Measurements from ENCODE around the gene HAND1. TPM values are rescaled to one million over a fixed set of nuclear protein-coding genes. Genes with fewer than 3 reads are reported as not detected.

The HAND1 gene
- total RNA-seq, 1 donor: not detected

DNA sequence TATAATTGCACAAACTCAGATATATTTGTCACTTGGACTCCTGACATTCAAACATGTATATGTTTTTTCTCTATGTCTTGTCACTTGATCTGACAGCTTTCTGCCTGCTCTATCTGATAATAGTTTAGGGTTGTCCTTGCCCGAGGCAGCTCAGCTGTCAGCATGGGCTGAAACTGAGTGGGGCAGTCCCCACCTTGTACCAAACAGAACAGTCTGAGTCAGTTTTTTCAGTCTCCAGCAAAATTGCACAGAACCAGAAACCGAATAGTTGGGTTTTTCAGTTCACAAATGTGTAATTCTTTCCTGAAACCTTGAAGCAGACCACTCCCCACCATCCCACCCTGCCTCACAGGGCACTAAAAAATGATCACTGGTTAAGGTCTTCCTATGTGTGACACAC lies 9.5 kb upstream of the HAND1 start:
- no peak overlapping the region for H3K4me3 ChIP-seq (ENCODE audit: low read length)
- H3K4me1 ChIP-seq (ENCODE audit: insufficient read depth, low read length): no peaks in the 10 kb centered on the region
- no peaks in the 10 kb centered on the region for H3K9me3 ChIP-seq (ENCODE audit: low read depth, low read length)
- H3K27me3 ChIP-seq (ENCODE audit: insufficient read depth, low read length): peaks cover 87% of the 10 kb centered on the region

DNA sequence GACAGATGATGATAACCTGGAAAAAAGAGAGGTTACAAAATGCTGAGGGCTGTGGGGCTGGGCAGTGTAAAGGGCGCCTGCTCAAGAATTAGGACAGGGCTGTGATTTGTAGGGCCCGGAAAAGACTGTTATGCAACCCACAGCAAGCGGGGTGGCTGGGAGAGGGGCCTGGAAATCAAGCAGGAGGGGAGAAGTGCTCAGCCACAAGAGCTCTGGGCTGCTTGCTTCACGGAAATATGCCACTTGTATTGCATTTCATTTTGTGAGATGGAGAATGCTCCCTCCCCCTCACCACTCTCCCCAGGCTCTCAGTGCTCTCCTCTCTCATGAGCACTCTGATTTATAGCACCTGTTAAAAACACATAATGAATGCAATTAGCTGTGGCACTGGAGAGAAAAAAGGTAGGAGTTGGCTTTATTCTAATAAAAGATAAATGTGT lies 8.4 kb upstream of the HAND1 start:
- no peak overlapping the region for H3K4me3 ChIP-seq (ENCODE audit: low read length)
- no peaks in the 10 kb centered on the region for H3K4me1 ChIP-seq (ENCODE audit: insufficient read depth, low read length)
- H3K9me3 ChIP-seq (ENCODE audit: low read depth, low read length): no peaks in the 10 kb centered on the region
- H3K27me3 ChIP-seq (ENCODE audit: insufficient read depth, low read length): peaks cover 92% of the 10 kb centered on the region

DNA sequence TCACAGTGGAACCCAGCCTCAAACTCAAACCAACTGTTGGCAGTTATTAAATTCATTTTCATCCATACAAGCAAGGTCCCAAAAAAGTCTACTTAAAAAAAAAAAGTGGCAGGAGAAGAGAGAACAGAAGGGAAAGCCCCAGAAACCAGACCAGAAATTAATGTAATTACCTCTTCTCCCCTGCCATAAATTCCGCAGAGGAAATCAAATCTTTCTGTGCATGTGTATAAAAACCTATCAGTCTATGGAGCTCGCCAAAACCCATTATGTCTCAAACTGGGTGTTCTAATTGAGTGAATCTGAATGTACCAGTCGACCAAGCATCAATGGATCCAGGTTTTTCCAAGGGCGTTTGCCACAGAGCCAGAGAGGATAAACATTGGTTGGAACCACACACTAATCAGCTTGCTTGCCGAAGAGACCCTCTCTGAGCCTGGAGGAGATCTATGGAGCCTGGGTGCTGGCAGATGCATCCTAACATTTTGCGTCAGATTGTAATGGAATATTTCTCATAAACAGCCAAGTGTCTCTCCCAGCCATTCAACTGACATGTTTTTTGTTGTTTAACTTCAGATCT lies 7.9 kb upstream of the HAND1 start:
- Histone ChIP-seq H3K9me3 (ENCODE audit: low read depth, low read length) (no peaks in the 10 kb centered on the region), H3K4me1 (ENCODE audit: insufficient read depth, low read length) (no peaks in the 10 kb centered on the region), H3K27me3 (ENCODE audit: insufficient read depth, low read length) (peaks cover 94% of the 10 kb centered on the region), H3K4me3 (ENCODE audit: low read length) (no peak overlapping the region)

DNA sequence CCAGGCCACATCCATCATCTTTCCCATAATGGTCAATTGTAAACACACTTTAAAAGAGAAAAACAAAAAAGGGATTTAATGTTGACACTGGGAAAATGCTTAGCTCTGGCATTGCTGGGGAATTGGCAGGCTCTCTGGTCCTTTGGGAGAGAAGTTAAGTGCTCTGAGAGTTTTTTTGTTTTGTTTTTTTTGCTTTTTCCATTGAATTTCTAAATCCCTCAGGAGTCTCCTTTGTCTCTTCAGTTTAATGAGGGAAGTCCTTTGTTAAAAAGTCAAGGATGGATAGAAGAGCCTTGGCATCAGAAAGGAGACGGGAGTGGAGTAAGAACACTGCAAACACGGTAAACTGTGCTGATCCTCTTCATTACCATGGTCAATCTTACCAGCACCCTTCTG lies 7.1 kb upstream of the HAND1 start:
- H3K27me3 ChIP-seq (ENCODE audit: insufficient read depth, low read length): peaks cover 96% of the 10 kb centered on the region

DNA sequence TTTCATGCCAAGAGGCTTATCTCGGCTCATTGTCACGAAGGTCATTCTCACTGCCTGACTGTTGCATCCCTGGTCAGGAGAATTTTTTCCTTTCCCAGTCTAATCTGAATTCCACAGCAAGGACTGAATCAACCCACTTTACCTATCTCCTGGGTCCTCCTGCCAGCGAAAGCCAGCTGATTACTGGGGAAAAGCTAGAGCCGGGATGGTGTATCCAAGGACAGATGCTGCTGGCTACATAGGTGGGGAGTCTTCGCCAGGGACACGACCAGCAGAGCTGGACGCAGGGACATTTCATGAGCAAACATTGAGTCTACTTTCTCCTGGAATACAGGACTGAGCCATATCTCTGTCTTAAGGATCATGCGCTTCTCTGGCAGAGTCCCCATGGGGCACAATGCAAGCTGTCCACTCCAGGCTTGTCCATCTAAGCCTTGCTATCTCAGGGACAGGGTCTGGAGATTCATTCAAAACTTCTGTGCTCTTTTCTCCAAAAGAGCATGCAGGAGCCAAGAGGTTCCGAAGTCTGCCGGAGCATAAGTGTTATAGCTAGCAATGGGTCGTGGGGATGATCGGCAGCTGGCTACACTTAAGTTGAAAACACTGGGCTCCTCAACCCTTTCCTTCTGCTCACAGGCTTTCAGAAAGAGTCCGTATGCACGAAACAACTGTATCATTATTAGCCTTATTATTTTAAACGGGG lies 6.5 kb upstream of the HAND1 start:
- Histone ChIP-seq H3K9me3 (ENCODE audit: low read depth, low read length) (no peaks in the 10 kb centered on the region), H3K4me1 (ENCODE audit: insufficient read depth, low read length) (peaks cover 1% of the 10 kb centered on the region), H3K4me3 (ENCODE audit: low read length) (no peak overlapping the region), H3K27me3 (ENCODE audit: insufficient read depth, low read length) (peaks cover 97% of the 10 kb centered on the region)

More for the DNA sequence above, 7.1 kb upstream of the HAND1 start:
- no peaks in the 10 kb centered on the region for H3K9me3 ChIP-seq (ENCODE audit: low read depth, low read length)
- H3K4me1 ChIP-seq (ENCODE audit: insufficient read depth, low read length): no peaks in the 10 kb centered on the region
- H3K4me3 ChIP-seq (ENCODE audit: low read length): no peak overlapping the region

DNA sequence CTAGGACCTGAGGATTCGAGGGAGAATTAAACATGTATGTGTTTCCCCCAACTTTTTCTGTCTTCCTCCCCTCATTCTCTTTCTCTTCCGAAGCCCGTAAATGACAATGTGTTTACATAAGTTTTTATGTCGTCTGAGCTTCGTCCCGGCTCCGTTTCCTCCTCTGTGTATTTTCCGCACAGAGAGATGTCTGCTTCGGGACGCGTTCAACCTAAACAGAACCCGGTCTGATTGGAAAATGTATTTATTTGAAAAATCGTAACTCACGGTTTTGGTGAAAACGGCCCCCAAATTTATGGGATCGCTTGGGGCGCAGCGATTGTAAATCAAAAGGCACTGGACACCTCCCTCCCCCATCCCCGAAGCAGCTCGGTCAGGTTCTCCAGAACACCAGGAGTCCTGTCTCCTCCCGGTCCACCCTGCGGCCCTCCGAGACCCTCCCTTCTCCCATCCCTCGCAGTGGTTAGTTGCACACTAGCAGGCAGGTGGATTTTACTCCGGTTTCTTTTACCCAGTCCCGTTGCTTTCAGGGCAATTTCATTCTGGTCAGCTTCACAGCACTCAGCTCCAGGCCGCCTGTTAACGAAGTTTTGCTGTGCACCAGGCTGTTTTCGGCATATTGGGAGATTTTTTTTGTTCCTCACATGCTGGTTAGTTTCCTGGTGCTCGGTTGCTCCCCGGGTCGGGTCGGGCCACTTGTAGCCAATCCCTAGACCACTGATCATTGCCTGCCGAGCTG lies 5.8 kb upstream of the HAND1 start:
- H3K4me3 ChIP-seq (ENCODE audit: low read length): no peak overlapping the region
- H3K9me3 ChIP-seq (ENCODE audit: low read depth, low read length): no peaks in the 10 kb centered on the region
- H3K27me3 ChIP-seq (ENCODE audit: insufficient read depth, low read length): peaks cover 97% of the 10 kb centered on the region
- H3K4me1 ChIP-seq (ENCODE audit: insufficient read depth, low read length): peaks cover 8% of the 10 kb centered on the region

DNA sequence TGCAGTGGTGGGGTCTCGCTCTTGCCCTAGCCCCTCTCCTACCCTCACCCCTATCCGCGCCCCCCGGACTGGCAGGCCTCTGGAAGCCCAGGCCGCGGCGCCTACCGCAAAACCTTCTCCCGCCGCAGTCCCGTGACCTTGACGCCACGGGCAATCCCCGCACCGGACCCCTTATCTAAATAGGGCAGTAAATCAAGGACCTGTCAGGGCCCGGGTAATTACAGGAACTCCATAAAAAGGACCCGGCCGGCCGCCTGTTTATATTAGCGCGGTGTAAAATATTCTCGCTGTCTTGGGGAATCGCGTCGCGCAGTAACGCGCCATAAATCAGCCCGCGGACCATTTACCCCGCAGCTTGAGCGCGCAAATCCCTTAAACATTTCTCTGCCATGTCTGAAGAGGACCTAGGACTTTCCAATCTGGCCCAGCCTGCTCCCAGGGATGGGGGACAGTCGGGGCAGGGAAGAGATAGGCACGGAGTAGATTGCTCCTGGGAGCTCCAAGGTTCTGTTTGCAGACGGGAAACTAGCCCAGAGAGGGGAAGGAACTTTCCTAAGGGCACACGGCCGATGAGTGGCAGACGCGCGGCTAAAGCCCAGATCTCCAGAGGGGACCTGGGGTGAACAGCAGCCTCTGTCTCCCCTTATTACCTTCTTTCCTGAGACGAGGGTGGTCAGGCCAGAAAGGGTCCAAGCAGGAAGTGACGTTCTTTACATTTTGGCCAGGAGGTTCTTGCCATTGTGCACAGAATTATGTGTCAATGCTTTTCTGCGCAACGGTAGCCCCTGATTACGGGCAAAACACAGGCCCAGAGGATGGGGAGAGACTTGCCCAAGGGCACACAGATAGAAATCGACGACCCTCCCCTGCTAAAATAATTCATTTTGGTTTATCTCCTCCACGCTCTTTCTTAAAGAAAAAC lies 4.8 kb upstream of the HAND1 start:
- Histone ChIP-seq H3K9me3 (ENCODE audit: low read depth, low read length) (no peaks in the 10 kb centered on the region), H3K4me3 (ENCODE audit: low read length) (no peak overlapping the region), H3K27me3 (ENCODE audit: insufficient read depth, low read length) (peaks cover 98% of the 10 kb centered on the region), H3K4me1 (ENCODE audit: insufficient read depth, low read length) (peaks cover 13% of the 10 kb centered on the region)

DNA sequence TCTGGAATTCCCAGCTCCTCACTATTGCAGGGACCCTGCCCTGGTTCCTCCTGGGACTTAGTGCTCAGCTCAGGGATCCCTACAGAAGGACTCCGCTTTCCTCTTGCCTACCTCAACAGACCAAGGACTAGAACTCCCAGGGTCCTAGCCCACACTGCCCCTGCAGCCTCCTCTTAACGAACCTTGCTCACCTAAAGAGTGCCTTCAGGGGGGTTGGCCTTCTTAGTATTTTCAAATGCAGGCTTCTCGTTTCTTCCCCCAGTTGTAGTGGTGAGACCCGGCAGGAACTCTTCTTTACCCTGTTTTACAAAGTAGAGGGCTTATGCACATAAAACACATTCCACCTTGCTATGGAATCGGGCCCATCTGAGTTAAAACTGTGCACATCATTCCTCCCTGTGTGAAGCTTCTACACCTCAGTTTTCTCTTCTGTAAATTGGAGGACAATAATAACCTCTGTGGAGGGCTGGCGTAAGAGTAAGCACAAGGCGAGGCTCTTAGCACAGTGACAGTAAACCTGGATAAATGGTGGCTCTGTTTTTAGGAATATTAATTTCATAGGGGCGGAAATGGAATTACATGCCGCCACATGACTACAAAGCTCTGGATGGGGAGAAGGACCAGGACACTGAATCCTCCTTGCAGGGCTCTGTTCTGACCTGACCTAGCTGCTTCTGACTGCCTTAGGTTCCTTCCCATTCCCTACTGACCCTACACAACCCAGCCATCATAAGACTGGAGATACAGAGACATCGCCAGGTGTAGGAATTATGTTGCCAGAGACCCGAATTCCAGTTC lies 3.8 kb upstream of the HAND1 start:
- Histone ChIP-seq H3K4me1 (ENCODE audit: insufficient read depth, low read length) (peaks cover 23% of the 10 kb centered on the region), H3K4me3 (ENCODE audit: low read length) (no peak overlapping the region), H3K9me3 (ENCODE audit: low read depth, low read length) (no peaks in the 10 kb centered on the region), H3K27me3 (ENCODE audit: insufficient read depth, low read length) (peaks cover 98% of the 10 kb centered on the region)

DNA sequence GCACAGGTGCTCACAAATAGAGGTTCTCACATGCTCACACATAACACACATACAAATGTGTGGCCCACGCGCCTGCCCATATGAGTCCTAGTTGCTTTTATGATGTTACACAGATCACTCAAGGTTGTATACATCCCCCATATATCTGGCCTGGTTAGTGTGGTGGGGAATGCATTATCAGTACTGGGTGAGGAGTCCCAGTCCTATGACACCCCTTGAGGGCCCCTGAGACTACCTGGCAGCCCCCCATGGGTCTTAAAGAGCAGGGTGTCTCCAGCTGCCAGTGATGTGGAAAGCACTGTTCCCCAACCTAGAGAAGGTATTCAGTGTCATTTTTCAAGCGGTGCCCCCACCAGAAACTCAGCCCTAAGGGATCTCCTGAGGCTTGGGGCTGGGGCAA lies 2.8 kb upstream of the HAND1 start:
- Histone ChIP-seq H3K4me3 (ENCODE audit: low read length) (no peak overlapping the region), H3K9me3 (ENCODE audit: low read depth, low read length) (no peaks in the 10 kb centered on the region), H3K4me1 (ENCODE audit: insufficient read depth, low read length) (peaks cover 33% of the 10 kb centered on the region), H3K27me3 (ENCODE audit: insufficient read depth, low read length) (peaks cover 98% of the 10 kb centered on the region)

DNA sequence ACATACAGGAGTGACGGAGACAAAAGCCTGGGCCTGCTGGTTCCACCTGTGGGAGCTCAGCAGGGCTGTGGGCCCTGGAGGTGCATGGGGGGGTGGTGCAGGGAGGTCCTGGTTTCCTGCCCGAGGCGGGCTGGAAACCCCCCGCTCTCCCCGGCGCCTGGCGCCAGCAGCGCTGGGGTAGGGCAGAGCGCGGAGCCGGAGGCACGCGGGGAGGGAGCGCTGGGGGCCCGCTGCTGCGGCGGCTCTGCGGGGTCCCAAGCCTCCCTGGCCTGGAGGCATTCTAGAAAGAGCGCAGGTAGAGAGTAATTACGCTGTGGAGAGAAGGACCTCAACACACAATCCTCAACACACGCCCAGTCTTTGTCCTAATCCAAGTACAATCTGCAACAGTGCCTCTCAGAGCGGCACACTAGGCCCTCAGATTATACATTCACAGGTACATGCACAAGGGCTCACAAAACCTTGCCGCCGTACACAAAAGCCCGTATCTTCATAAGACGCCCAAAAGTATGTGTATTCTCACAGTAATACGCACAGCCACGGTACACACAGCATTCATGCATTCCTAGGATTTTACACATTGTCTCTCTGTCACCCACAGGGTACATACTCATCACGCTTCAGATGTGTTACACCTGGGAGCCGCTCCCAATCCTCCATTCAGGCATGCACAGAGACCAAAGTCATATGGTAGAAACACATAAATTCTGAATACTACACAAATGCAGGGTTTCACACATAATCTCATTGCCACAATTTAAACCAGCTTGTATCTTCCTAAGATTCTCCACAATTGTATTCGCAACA lies 2.1 kb upstream of the HAND1 start:
- Histone ChIP-seq H3K4me1 (ENCODE audit: insufficient read depth, low read length) (peaks cover 40% of the 10 kb centered on the region), H3K9me3 (ENCODE audit: low read depth, low read length) (no peaks in the 10 kb centered on the region), H3K27me3 (ENCODE audit: insufficient read depth, low read length) (peaks cover 98% of the 10 kb centered on the region), H3K4me3 (ENCODE audit: low read length) (no peak overlapping the region)

DNA sequence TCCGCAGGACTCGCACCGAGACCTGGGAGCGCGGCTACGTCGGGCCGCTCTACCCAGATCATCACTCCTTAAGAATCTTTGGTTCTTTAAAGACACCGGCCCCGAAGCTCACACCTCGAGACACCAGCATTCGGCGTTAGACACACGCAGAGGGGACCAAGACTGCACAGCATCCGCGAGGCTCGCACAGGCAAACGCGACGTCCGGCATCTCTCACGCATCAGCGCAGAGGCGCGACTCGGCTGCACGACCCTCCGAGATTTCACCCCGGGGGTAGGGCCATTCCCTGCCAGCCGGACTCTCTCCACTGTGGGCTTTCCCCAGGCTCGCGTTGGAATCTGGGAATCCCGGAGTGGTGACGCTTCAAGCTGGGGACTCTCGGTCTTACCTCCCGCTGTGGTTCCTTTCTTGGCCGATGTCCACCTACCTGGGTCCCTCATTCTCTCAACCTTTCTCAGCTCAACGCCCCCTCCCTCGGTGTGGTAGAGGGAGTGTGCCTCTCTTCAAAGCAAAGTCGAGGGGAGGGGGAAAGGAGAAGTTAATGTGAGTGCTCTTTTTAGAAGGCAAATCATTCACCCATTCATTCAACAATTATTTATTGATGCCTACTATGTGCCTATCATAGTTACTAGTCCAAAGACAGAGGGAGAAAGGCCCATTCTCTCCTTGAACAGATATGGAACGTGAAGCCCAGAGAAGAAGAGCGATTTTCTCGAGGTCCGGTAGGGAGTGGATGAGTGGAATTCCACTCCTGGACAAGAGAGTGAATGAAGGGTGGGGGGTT lies 1.3 kb upstream of the HAND1 start:
- H3K9me3 ChIP-seq (ENCODE audit: low read depth, low read length): no peaks in the 10 kb centered on the region
- no peak overlapping the region for H3K4me3 ChIP-seq (ENCODE audit: low read length)
- H3K4me1 ChIP-seq (ENCODE audit: insufficient read depth, low read length): peaks cover 48% of the 10 kb centered on the region
- H3K27me3 ChIP-seq (ENCODE audit: insufficient read depth, low read length): peaks cover 98% of the 10 kb centered on the region

DNA sequence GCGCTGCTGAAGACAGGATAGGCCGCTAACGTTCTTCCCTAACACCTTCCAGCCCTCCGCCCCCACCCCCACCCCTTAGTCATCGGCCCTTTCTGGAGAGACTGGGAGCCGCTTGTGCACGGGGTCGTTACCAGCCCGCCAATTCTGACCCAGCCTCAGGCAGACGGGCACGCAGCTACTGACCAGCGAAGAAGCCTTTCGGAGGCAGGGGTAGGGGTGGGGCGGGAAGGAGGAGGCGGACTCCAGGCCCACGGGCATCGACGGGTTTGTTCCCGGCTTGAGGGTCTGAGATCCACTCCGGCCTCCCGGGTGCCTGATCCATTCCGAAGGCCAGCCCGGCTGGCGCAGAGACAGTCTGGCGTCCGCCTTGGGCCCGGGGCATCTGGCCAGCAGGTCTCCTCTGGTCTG lies 729 bp upstream of the HAND1 start:
- H3K4me1 ChIP-seq (ENCODE audit: insufficient read depth, low read length): peaks cover 53% of the 10 kb centered on the region
- no peaks in the 10 kb centered on the region for H3K9me3 ChIP-seq (ENCODE audit: low read depth, low read length)

More for the DNA sequence above, 729 bp upstream of the HAND1 start:
- Histone ChIP-seq H3K4me3 (ENCODE audit: low read length) (no peak overlapping the region), H3K27me3 (ENCODE audit: insufficient read depth, low read length) (peaks cover 98% of the 10 kb centered on the region)
